ENCODE measurements around the gene PRR20C. TPM values are rescaled to one million over a fixed set of nuclear protein-coding genes. Genes with fewer than 3 reads are reported as not detected.
"Not testable (repeated sequence)": the region's sequence is repeated elsewhere in the genome, so short reads cannot be mapped to it uniquely, and the experiment has no call there.

The PRR20C gene
- total RNA-seq (2014; rRNA removed; shearing (Covaris generic)): not detected in 2 replicates

DNA sequence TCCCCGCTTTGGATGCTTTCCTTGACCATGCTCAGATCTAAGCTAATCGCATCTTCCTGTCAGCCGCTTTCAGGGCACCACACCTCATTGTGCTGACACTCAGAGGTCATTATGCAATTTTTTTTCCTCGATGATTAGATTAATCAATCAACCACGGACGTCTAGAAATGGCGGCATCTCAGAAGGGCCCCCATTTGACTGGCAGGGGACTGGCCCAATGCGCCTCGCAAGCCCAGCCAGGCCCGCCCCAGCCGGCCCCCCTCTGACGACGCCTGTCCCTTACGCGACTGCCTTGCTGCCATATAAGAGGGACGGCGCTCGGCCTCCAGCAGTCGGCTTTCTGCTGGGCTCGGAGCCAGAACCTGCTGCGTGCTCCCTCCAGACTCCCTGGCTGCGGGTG, at the start of gene PRR20C:
TSS of gene PRR20C (plus strand) at position 301 of the 400 bp plus-strand sequence. CDS start 387 bp downstream, outside the sequence.
- not testable (repeated sequence) for DNase-seq; H3K27me3 ChIP-seq (ENCODE audit: control insufficient read depth, insufficient read depth, low read length); H3K4me3 ChIP-seq (ENCODE audit: insufficient read depth, low read depth, low read length); H3K36me3 ChIP-seq (replicated peaks; ENCODE audit: control insufficient read depth, insufficient read depth, low read length)

DNA sequence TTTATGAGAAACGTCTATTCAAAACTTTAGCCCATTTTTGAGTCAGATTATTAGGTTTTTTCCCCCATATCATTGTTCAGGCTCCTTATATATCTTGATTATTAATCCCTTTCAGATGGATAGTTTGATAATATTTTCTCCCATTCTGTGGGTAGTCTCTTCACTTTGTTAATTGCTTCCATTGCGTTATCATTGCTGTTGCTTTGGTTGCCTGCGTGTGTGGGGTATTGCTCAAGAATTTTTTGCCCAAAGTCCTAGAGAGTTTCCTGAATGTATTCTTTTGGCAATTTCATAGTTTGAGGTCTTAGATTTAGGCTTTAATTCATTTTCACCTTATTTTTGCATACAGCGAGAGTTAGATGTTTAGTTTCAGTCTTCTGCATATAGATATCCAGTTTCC, 38.9 kb upstream of the PRR20C start:
- no peaks in the 10 kb centered on the region for H3K27me3 ChIP-seq (ENCODE audit: control insufficient read depth, insufficient read depth, low read length)
- no peaks in the 10 kb centered on the region for H3K36me3 ChIP-seq (replicated peaks; ENCODE audit: control insufficient read depth, insufficient read depth, low read length)
- H3K4me3 ChIP-seq (ENCODE audit: insufficient read depth, low read depth, low read length): no peak overlapping the region
- no peak for DNase-seq

DNA sequence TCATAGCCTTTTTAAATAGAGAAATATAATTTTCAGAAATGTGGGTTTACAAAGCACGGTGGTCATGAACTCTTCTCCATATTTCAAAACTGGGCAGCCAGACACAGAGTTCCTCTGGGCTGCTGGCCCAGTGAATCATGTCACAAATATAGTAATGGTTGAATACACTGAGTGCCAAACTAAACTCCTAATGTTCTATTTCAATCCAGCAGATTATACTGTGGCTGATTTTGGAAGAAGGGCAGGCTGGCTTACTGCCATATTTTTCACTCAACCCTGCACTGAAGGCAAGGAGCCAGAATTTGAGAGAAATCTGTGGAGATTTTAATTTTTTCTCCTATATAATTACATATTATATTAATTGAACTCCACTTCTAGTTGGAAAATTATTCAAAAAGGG, 30.2 kb upstream of the PRR20C start:
- no peaks in the 10 kb centered on the region for H3K36me3 ChIP-seq (replicated peaks; ENCODE audit: control insufficient read depth, insufficient read depth, low read length)
- no peak overlapping the region for H3K4me3 ChIP-seq (ENCODE audit: insufficient read depth, low read depth, low read length)
- no peaks in the 10 kb centered on the region for H3K27me3 ChIP-seq (ENCODE audit: control insufficient read depth, insufficient read depth, low read length)
- no peak for DNase-seq

DNA sequence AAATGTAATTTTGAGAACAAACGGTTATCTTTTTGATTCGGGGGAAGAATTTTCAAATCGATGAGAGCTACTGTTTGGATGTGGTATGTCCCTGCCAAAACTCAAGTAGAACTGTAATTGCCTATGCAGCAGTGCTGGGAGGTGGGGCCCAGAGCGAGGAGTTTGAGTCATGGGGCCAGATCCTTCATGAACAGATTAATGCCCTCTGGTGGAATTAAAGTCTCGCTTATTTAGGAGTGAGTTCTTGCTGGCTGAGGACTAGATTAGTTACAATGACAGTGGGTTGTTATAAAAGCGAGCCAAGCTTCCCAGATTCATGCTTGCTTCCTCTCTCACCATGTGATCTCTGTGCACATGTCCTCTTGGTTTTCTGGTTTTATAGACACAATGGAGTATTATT, 25.0 kb upstream of the PRR20C start:
- H3K27me3 ChIP-seq (ENCODE audit: control insufficient read depth, insufficient read depth, low read length): no peaks in the 10 kb centered on the region
- peak; percentile 31 for DNase-seq
- no peak overlapping the region for H3K4me3 ChIP-seq (ENCODE audit: insufficient read depth, low read depth, low read length)
- no peaks in the 10 kb centered on the region for H3K36me3 ChIP-seq (replicated peaks; ENCODE audit: control insufficient read depth, insufficient read depth, low read length)

DNA sequence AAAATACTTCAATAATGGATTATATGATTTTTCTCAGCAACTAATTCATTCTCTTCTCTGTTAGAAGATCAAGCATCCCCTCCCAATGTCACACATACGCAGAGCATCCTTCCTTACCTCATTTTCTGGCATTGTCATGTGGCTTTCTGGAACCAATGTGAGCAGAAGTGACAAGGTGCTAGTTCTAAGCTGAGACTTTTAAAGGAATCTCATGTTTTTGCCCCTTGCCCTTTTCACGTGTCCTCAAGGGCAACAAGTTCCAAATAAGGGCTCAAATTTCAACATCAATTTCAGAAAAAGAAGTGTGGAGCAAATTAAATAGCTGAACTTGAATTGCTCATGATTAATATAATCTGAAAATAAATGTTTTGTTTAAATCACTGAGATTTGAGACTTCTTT, 17.8 kb upstream of the PRR20C start:
- H3K4me3 ChIP-seq (ENCODE audit: insufficient read depth, low read depth, low read length): no peak overlapping the region
- no peaks in the 10 kb centered on the region for H3K36me3 ChIP-seq (replicated peaks; ENCODE audit: control insufficient read depth, insufficient read depth, low read length)
- DNase-seq: no peak
- no peaks in the 10 kb centered on the region for H3K27me3 ChIP-seq (ENCODE audit: control insufficient read depth, insufficient read depth, low read length)

DNA sequence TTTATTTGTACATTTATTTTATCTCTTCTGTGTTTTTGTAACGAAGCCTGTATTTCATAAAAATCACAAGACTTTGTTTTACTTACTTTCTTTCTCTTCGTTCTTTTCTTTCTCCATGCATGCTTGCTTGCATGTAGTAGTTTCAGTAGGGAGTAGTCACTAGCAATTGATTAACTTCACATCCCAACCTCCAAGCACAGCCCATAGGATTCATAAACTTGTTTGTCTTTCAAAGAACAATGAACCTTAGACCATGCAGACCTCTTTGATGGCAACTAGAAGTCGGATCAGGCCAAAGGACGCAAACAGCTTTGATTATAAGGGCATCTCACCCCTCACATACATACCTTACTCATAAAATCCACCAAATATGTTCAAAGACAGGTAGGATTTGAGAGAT, 16.3 kb upstream of the PRR20C start:
- no peaks in the 10 kb centered on the region for H3K36me3 ChIP-seq (replicated peaks; ENCODE audit: control insufficient read depth, insufficient read depth, low read length)
- DNase-seq: no peak
- H3K4me3 ChIP-seq (ENCODE audit: insufficient read depth, low read depth, low read length): no peak overlapping the region
- H3K27me3 ChIP-seq (ENCODE audit: control insufficient read depth, insufficient read depth, low read length): no peaks in the 10 kb centered on the region

DNA sequence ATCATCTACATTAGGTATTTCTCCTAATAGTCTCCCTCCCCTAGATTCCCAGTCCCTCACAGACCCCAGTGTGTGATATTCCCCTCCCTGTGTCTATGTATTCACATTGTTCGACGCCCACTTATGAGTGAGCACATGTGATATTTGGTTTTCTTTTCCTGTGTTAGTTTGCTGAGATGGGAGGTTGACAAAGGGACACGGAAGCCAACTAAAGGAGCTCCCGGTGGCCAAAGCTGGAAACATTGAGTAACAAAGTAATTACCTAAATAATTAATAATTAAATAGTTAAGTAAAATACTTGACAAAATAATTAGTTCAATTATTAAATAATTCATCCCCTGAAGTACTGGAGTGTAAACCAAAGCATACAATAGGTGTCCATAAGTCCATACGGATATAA, 14.9 kb upstream of the PRR20C start:
- no peaks in the 10 kb centered on the region for H3K36me3 ChIP-seq (replicated peaks; ENCODE audit: control insufficient read depth, insufficient read depth, low read length)
- H3K27me3 ChIP-seq (ENCODE audit: control insufficient read depth, insufficient read depth, low read length): no peaks in the 10 kb centered on the region
- DNase-seq: no peak
- H3K4me3 ChIP-seq (ENCODE audit: insufficient read depth, low read depth, low read length): no peak overlapping the region

DNA sequence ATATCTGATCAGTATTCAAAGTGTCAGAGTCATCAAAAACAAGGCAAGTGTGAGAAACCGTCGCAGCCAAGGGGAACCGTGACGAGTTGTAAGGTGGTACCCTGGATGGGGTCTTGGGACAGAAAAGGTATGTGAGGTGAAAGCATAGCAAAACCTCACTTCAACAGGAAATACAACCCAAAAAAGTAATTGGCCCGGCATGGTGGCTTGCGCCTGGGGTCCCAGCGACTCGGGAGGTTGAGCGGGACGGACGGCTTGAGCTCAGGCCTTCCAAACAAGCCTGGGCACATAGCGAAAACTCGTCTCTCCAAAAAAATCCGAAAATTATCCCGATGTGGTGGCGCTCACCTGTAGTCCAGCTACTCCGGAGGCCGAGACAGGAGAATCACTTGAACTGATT, 14.1 kb upstream of the PRR20C start:
- H3K27me3 ChIP-seq (ENCODE audit: control insufficient read depth, insufficient read depth, low read length); H3K36me3 ChIP-seq (replicated peaks; ENCODE audit: control insufficient read depth, insufficient read depth, low read length); H3K4me3 ChIP-seq (ENCODE audit: insufficient read depth, low read depth, low read length); DNase-seq: not testable (repeated sequence)

DNA sequence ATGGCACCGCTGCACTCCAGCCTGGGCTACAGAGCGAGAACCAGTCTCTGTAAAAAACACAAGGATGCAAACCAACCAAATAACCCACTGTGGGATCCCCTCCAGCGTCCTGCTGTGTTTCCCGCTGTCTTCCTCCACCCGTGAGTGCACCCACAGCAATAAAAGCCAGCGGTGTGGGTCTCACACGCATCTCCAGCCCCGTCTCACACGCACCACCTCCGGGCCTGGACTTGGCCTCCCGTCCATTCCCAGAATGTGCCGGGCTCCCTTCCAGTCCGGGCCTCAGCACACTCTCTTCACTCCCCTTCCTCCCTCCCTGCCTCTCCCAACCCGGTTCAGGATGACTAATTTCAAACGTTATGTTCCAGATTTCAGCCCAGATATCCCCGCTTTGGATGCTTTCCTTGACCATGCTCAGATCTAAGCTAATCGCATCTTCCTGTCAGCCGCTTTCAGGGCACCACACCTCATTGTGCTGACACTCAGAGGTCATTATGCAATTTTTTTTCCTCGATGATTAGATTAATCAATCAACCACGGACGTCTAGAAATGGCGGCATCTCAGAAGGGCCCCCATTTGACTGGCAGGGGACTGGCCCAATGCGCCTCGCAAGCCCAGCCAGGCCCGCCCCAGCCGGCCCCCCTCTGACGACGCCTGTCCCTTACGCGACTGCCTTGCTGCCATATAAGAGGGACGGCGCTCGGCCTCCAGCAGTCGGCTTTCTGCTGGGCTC, 13.5 kb upstream of the PRR20C start, which contains the start of gene PRR20A:
TSS of gene PRR20A (plus strand) at position 684 of the 734 bp plus-strand sequence. CDS start 387 bp downstream, outside the sequence.
- not testable (repeated sequence) for H3K36me3 ChIP-seq (replicated peaks; ENCODE audit: control insufficient read depth, insufficient read depth, low read length); H3K27me3 ChIP-seq (ENCODE audit: control insufficient read depth, insufficient read depth, low read length); H3K4me3 ChIP-seq (ENCODE audit: insufficient read depth, low read depth, low read length); DNase-seq

DNA sequence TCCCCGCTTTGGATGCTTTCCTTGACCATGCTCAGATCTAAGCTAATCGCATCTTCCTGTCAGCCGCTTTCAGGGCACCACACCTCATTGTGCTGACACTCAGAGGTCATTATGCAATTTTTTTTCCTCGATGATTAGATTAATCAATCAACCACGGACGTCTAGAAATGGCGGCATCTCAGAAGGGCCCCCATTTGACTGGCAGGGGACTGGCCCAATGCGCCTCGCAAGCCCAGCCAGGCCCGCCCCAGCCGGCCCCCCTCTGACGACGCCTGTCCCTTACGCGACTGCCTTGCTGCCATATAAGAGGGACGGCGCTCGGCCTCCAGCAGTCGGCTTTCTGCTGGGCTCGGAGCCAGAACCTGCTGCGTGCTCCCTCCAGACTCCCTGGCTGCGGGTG, 6.7 kb upstream of the PRR20C start, which contains the start of gene PRR20B:
TSS of gene PRR20B (plus strand) at position 301 of the 400 bp plus-strand sequence. CDS start 387 bp downstream, outside the sequence.
- not testable (repeated sequence) for H3K27me3 ChIP-seq (ENCODE audit: control insufficient read depth, insufficient read depth, low read length); DNase-seq; H3K36me3 ChIP-seq (replicated peaks; ENCODE audit: control insufficient read depth, insufficient read depth, low read length); H3K4me3 ChIP-seq (ENCODE audit: insufficient read depth, low read depth, low read length)

DNA sequence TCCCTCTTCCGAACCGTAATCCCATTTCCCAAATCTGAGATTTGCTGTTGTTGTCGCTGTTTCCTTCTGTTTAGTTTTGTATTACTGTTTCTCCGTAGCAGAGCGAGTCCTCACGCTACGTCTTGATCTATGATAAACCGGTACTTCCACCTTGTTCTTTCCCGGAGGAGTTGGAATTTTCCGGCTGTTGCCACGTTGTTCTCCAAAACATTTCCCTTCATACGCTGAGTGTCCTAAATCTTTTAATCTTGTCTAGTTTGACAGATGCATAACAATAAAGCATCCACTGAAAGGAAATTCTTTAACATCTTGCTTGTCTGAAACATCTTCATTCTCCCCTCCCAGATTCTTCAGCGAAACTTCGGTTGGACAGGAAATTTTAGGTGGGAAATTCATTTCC, 5.8 kb upstream of the PRR20C start:
- H3K36me3 ChIP-seq (replicated peaks; ENCODE audit: control insufficient read depth, insufficient read depth, low read length); H3K4me3 ChIP-seq (ENCODE audit: insufficient read depth, low read depth, low read length); DNase-seq; H3K27me3 ChIP-seq (ENCODE audit: control insufficient read depth, insufficient read depth, low read length): not testable (repeated sequence)

DNA sequence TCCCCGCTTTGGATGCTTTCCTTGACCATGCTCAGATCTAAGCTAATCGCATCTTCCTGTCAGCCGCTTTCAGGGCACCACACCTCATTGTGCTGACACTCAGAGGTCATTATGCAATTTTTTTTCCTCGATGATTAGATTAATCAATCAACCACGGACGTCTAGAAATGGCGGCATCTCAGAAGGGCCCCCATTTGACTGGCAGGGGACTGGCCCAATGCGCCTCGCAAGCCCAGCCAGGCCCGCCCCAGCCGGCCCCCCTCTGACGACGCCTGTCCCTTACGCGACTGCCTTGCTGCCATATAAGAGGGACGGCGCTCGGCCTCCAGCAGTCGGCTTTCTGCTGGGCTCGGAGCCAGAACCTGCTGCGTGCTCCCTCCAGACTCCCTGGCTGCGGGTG, 6.5 kb downstream of the PRR20C start, which contains the start of gene PRR20D:
TSS of gene PRR20D (plus strand) at position 301 of the 400 bp plus-strand sequence. CDS start 387 bp downstream, outside the sequence.
- not testable (repeated sequence) for H3K27me3 ChIP-seq (ENCODE audit: control insufficient read depth, insufficient read depth, low read length); H3K4me3 ChIP-seq (ENCODE audit: insufficient read depth, low read depth, low read length); H3K36me3 ChIP-seq (replicated peaks; ENCODE audit: control insufficient read depth, insufficient read depth, low read length); DNase-seq

DNA sequence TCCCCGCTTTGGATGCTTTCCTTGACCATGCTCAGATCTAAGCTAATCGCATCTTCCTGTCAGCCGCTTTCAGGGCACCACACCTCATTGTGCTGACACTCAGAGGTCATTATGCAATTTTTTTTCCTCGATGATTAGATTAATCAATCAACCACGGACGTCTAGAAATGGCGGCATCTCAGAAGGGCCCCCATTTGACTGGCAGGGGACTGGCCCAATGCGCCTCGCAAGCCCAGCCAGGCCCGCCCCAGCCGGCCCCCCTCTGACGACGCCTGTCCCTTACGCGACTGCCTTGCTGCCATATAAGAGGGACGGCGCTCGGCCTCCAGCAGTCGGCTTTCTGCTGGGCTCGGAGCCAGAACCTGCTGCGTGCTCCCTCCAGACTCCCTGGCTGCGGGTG, 13.0 kb downstream of the PRR20C start, which contains the start of gene PRR20E:
TSS of gene PRR20E (plus strand) at position 301 of the 400 bp plus-strand sequence. CDS start 387 bp downstream, outside the sequence.
- H3K27me3 ChIP-seq (ENCODE audit: control insufficient read depth, insufficient read depth, low read length); H3K4me3 ChIP-seq (ENCODE audit: insufficient read depth, low read depth, low read length); DNase-seq; H3K36me3 ChIP-seq (replicated peaks; ENCODE audit: control insufficient read depth, insufficient read depth, low read length): not testable (repeated sequence)

DNA sequence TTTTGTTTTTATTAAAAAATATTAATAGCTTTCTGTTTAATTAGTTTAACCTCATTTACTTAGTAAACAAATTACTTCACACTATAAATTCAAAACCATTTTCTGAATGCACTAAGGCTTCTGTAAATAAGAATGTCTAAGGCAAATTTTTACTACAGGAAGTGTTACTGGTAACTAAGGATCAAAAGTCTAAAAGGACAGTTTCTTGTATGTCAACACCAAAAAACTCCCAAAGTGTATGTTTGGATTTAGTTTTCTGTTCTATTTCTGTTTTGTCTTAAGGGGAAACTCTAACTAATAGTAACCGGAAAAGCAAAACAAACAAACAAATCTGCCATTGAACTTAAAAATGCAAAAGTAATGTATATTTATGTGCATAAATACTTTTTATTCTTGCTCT, 37.8 kb downstream of the PRR20C start:
- Histone ChIP-seq H3K4me3 (ENCODE audit: insufficient read depth, low read depth, low read length) (no peak overlapping the region), H3K27me3 (ENCODE audit: control insufficient read depth, insufficient read depth, low read length) (no peaks in the 10 kb centered on the region), H3K36me3 (replicated peaks; ENCODE audit: control insufficient read depth, insufficient read depth, low read length) (no peaks in the 10 kb centered on the region)
- no peak for DNase-seq

Measured in H7 (cell line).